ENCODE data around the gene MCM3AP. TPM values are rescaled to one million over a fixed set of nuclear protein-coding genes. Genes with fewer than 3 reads are reported as not detected.

The MCM3AP gene
- total RNA-seq, 1 donor, result 64.8 TPM

DNA sequence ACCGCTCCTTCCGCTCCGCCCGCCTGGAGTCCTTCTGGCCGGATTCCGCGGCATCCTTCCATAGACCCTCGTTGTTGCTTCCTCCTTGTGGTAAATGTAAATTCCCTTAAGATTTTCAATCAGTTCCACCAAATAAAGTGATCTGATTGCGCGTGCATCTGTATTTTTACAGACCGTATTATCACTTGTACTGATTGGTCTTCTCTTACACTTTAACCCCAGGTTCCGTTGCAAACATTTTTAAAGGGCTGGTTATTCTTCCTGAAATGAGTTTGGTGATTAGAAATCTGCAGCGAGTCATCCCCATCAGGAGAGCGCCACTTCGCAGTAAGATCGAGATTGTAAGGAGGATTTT, 1.2 kb upstream of the MCM3AP start:
- no peak for TF ChIP-seq CTCF (IDR thresholded peaks at IDR 0.05; ENCODE audit: extremely low read depth, low read depth, low read length)
- DNase-seq (ENCODE audit: insufficient read length, low spot score, missing footprints), result no peak
- peaks cover 20% of the 10 kb centered on the region for H4K20me1 ChIP-seq (ENCODE audit: insufficient read depth, low read length)
- H3K4me3 ChIP-seq (ENCODE audit: insufficient read depth, low read length), result peak overlapping the region; percentile 93
- no peaks in the 10 kb centered on the region for H3K27me3 ChIP-seq (ENCODE audit: insufficient read depth, low read length)
- H3K79me2 ChIP-seq (ENCODE audit: insufficient read depth, low read length), result peaks cover 52% of the 10 kb centered on the region
- peaks cover 26% of the 10 kb centered on the region for H3K36me3 ChIP-seq (ENCODE audit: insufficient read depth, low read length)
- peak overlapping the region; percentile 92 for H2AFZ ChIP-seq (ENCODE audit: low read length)
- H3K4me1 ChIP-seq (ENCODE audit: insufficient read depth, low read length), result peaks cover 33% of the 10 kb centered on the region
- no peaks in the 10 kb centered on the region for H3K9me3 ChIP-seq (ENCODE audit: low read depth, low read length)
- peak overlapping the region; percentile 81 for H3K27ac ChIP-seq (ENCODE audit: low read depth, low read length)
- peak overlapping the region; percentile 91 for H3K4me2 ChIP-seq (ENCODE audit: insufficient read depth, low read length)

DNA sequence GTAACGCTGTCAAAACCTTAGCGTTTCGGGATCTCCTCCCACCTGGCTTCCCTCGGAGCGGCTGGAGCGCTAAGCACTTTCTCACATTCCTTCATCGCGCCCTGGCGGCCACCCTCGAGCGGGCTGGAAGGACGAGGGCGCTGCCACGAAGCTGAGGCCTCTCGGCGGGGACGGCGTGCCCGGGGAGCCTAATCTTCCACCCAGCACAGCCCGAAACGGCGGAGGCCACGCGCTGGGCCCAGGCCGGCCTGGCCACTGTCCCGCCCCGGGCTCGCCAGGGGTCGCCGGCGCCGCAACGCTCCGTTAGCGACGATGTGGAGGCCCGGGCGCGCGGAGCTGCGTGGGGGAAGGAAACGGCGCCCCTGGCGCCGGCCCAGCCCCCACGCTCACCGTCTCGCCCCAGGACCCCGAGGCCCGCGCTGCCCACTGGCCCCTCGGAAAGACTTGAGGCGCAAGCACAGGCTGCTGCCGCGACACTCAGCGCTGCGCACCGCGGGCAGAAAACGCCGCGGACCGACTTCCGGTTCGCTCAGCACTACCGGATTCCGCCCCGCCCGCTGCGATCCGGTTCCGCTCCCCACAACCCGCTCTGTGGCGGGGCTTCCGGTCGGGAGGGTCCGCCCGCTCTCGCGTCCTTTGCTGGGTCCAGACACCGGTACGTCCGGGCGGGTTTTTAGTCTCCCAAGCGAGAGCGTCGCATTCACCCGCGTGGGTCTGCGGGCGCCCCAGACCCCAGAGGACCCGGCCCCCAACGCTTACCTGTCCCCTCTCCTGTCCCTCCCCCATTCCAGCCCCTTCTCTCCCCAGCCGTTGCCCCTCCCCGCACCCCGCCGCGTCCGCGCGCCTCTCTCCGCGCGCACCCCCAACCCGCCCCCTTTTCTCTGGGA, 593 bp upstream of the MCM3AP start, which contains the start of gene YBEY:
TSS of gene YBEY (plus strand) at position 582 of the 887 bp plus-strand sequence. CDS start 572 bp downstream, outside the sequence.
- Histone ChIP-seq H3K9me3 (ENCODE audit: low read depth, low read length) (no peaks in the 10 kb centered on the region), H3K36me3 (ENCODE audit: insufficient read depth, low read length) (peaks cover 25% of the 10 kb centered on the region), H3K4me2 (ENCODE audit: insufficient read depth, low read length) (peak within 1 kb of the TSS; percentile 91), H3K4me3 (ENCODE audit: insufficient read depth, low read length) (peak within 1 kb of the TSS; percentile 93), H2AFZ (ENCODE audit: low read length) (peak within 1 kb of the TSS; percentile 92), H3K4me1 (ENCODE audit: insufficient read depth, low read length) (peaks cover 33% of the 10 kb centered on the region), H4K20me1 (ENCODE audit: insufficient read depth, low read length) (peaks cover 22% of the 10 kb centered on the region), H3K27me3 (ENCODE audit: insufficient read depth, low read length) (no peaks in the 10 kb centered on the region), H3K27ac (ENCODE audit: low read depth, low read length) (peak within 1 kb of the TSS; percentile 81), H3K79me2 (ENCODE audit: insufficient read depth, low read length) (peaks cover 56% of the 10 kb centered on the region)
- peak; percentile 34 for TF ChIP-seq CTCF (IDR thresholded peaks at IDR 0.05; ENCODE audit: extremely low read depth, low read depth, low read length)
- peak; percentile 98 for DNase-seq (ENCODE audit: insufficient read length, low spot score, missing footprints)

DNA sequence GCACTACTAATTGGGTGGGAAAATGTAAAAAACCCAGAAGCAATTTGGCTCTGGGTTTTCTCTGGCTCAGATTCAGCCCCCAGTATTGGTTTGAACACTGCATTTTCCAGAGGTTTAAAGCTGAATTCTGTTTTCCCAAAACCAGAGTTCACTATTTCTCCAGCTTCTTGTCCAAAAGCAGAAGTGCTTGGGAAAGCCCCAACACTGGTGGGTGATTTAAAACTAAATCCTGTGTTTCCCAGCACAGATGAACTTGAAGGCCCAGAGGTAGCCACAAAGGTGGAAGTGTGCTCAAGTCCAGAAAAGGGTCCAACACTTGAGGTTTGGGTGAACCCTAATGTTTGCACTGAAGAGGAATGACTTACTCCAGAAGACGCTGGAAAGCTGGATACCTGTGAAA, 678 bp downstream of the MCM3AP start:
- Histone ChIP-seq H3K27me3 (ENCODE audit: insufficient read depth, low read length) (no peaks in the 10 kb centered on the region), H3K4me1 (ENCODE audit: insufficient read depth, low read length) (peaks cover 33% of the 10 kb centered on the region), H3K9me3 (ENCODE audit: low read depth, low read length) (no peaks in the 10 kb centered on the region), H2AFZ (ENCODE audit: low read length) (no peak overlapping the region), H3K36me3 (ENCODE audit: insufficient read depth, low read length) (peaks cover 35% of the 10 kb centered on the region), H3K4me2 (ENCODE audit: insufficient read depth, low read length) (peak overlapping the region; percentile 91), H3K4me3 (ENCODE audit: insufficient read depth, low read length) (peak overlapping the region; percentile 93), H4K20me1 (ENCODE audit: insufficient read depth, low read length) (peaks cover 27% of the 10 kb centered on the region), H3K27ac (ENCODE audit: low read depth, low read length) (peak overlapping the region; percentile 81), H3K79me2 (ENCODE audit: insufficient read depth, low read length) (peaks cover 65% of the 10 kb centered on the region)
- no peak for DNase-seq (ENCODE audit: insufficient read length, low spot score, missing footprints)
- TF ChIP-seq CTCF (IDR thresholded peaks at IDR 0.05; ENCODE audit: extremely low read depth, low read depth, low read length), result no peak

DNA sequence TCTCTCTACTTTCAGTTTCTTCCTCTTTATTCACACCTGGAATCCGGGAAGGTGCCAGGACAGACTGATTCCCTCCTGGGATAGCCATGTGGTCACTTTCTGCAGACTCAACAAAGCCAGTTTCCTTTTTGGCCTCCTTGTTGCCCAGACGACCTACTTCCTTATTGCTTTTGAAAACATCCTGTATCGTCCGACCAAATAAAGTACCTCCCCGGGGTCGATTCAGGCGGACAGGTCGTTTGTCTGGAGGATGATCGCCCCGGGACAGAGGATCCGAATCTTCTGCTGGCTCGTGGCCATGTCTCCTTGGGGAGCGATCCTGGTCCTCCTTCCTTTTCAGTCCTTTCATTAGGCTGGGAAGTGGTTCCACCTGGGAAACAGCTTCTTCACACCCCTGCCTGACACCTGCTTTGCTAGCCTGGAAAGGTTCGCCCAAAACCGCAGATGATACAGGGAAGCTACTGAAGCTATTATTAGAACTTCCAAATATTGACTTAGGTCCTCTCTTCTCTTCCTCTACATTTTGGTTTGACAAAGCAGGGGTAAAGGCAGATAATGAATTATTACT, 1.2 kb downstream of the MCM3AP start:
- H2AFZ ChIP-seq (ENCODE audit: low read length), result no peak overlapping the region
- H3K27ac ChIP-seq (ENCODE audit: low read depth, low read length), result peak overlapping the region; percentile 4
- no peak for TF ChIP-seq CTCF (IDR thresholded peaks at IDR 0.05; ENCODE audit: extremely low read depth, low read depth, low read length)
- no peaks in the 10 kb centered on the region for H3K9me3 ChIP-seq (ENCODE audit: low read depth, low read length)
- DNase-seq (ENCODE audit: insufficient read length, low spot score, missing footprints), result no peak
- peak overlapping the region; percentile 91 for H3K4me2 ChIP-seq (ENCODE audit: insufficient read depth, low read length)
- H3K79me2 ChIP-seq (ENCODE audit: insufficient read depth, low read length), result peaks cover 68% of the 10 kb centered on the region
- peaks cover 40% of the 10 kb centered on the region for H3K36me3 ChIP-seq (ENCODE audit: insufficient read depth, low read length)
- no peaks in the 10 kb centered on the region for H3K27me3 ChIP-seq (ENCODE audit: insufficient read depth, low read length)
- peaks cover 30% of the 10 kb centered on the region for H4K20me1 ChIP-seq (ENCODE audit: insufficient read depth, low read length)
- peaks cover 33% of the 10 kb centered on the region for H3K4me1 ChIP-seq (ENCODE audit: insufficient read depth, low read length)
- peak overlapping the region; percentile 41 for H3K4me3 ChIP-seq (ENCODE audit: insufficient read depth, low read length)
